MG63 (cell line): ENCODE results near the gene MYL3. TPM values are rescaled to one million over a fixed set of nuclear protein-coding genes. Genes with fewer than 3 reads are reported as not detected.
A peak's percentile ranks its signal among the peaks of the same experiment; 100 is the strongest.
"Not testable (repeated sequence)": the region's sequence is repeated elsewhere in the genome, so short reads cannot be mapped to it uniquely, and the experiment has no call there.

ENCODE experiments used
- DNase-seq: peaks from one replicate; pipeline ENCODE4 v3.0.0-alpha.2; 2020
- H3K27me3 ChIP-seq: fragments of 250-450 bp; sonication (Bioruptor Pico); 2 replicates; pipeline ENCODE4 v1.5.1; 2020; ENCODE audit warnings: mild to moderate bottlenecking, moderate library complexity
- H3K36me3 ChIP-seq: fragments of 250-450 bp; sonication (Bioruptor Pico); 2 replicates; pipeline ENCODE4 v1.5.1; 2020; ENCODE audit warnings: mild to moderate bottlenecking, moderate library complexity
- H3K4me3 ChIP-seq: fragments of 250-450 bp; sonication (Bioruptor Pico); 2 replicates; pipeline ENCODE4 v1.5.1; 2020; ENCODE audit warnings: mild to moderate bottlenecking, moderate library complexity
- H3K9me3 ChIP-seq: fragments of 250-450 bp; sonication (Bioruptor Pico); 2 replicates; pipeline ENCODE4 v1.5.1; 2020; ENCODE audit warnings: mild to moderate bottlenecking, moderate library complexity
- total RNA-seq: library from RNA; depleted of rRNA; stranded (reverse); fragments of >200 nt; shearing (Covaris generic); gene quantifications from 2 replicates; pipeline ENCODE4 v1.2.3, GENCODE V29; 2014; ENCODE audit warnings: low replicate concordance; rRNA removed

The MYL3 gene
- not detected in 2 replicates for total RNA-seq

- H3K9me3 ChIP-seq: no peaks in the 10 kb centered on the region
- H3K27me3 ChIP-seq: no peaks in the 10 kb centered on the region
- no peaks in the 10 kb centered on the region for H3K36me3 ChIP-seq
- H3K4me3 ChIP-seq: no peak within 1 kb of the TSS
- no peak for DNase-seq
Measured at GRCh38 chr3:46863261-46863782, at the start of gene MYL3. Gene MYL3, minus strand, starts transcription at chr3:46863444. Its CDS starts 54 bp downstream, at chr3:46863390.

DNA sequence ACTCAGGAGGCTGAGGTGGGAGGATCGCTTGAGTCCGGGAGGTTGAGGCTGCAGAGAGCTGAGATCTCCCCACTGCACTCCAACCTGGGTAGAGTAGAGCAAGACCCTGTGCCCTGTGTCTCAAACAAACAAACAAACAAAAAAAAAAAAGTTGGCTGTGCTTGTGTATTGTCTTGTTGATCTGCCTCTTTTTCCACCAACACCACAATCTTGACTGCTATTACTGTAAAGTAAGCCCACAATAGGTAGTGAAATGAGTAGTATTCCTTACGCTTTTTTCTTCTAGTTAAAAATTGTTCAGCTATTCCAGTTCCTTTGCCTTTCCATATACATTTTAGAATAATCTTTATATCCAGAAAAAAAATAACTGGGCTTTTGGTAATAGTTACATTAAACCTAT, 49.7 kb upstream of the MYL3 start:
- Histone ChIP-seq H3K27me3 (no peaks in the 10 kb centered on the region), H3K4me3 (no peak overlapping the region), H3K9me3 (peaks cover 2% of the 10 kb centered on the region; the same call in 1 of the 2 replicates), H3K36me3 (peaks cover 11% of the 10 kb centered on the region)
- DNase-seq: no peak

DNA sequence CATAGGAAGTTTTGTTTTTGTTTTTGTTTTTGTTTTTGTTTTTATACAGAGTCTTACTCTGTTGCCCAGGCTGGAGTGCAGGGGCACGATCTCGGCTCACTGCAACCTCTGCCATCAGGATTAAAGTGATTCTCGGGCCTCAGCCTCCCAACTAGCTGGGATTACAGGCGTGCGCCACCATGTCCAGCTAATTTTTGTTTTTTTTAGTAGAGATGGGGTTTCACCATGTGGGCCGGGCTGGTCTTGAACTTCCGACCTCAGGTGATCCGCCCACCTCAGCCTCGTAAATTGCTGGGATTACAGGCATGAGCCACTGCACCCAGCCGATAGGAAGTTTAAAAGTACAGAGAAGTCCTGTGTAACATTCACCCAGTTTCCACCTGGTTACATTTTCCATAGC, 47.7 kb upstream of the MYL3 start:
- not testable (repeated sequence) for H3K36me3 ChIP-seq, H3K27me3 ChIP-seq

DNA sequence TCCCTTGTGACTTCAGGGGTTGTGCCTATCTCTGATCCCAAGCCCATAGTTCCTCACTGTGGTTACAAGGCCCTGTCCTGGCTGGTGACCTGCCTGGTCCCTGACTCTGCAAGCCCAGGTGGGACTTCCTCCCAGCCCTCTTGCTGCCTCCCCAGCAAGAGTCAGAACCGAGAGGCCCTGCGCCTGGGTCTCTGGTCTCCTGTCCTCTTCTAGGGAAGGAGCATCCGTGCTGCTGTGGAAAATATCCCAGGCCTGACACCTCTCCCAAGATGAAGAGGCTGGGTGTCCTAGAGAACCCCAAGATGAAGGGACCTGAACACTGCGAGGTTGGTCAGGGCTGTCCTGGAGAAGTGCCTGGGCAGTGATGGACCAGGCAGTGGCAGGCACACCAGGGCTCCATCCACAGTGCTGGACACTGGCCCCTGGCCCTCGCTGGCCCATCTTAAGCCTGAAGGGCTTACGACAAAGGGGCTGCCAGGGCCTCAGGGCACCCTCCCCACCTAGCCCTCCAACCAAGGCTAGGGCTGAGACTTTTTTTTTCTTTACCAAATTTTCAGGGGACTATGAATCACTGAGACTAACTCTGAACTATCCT, 47.0 kb upstream of the MYL3 start:
- no peak for DNase-seq

More for the DNA sequence above, 47.7 kb upstream of the MYL3 start:
- not testable (repeated sequence) for DNase-seq, H3K4me3 ChIP-seq, H3K9me3 ChIP-seq

DNA sequence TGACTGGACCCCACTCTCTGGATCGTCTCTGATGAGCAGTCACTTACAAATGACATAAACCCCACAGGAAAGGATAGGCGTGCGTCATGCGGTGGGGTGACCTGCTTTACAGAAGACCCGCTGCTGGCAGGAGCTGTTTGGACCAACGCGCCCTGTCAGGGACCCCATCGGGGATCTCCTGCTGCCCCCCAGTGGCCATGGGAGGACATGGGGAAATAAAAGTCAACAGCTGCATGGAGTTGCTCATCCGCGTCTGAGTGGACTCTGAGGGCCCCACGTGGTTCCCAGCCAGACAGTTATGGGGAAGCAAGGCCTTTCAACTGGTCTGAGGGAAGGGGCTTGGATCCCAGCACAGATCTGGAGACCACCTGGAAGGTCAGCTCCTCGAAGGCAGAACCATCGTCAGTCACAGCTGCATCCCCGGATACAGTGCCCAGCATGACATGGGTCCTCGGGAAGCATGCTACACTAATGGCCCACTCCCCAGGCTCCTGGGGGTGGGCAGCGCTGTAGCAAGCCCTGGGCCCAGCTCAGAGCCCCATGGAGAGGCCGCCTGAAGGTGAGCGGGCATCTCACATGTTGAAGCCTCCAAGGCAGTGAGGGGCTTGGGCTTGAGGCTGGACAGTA, 46.4 kb upstream of the MYL3 start:
- no peak overlapping the region for H3K4me3 ChIP-seq
- DNase-seq: peak; percentile 78
- H3K36me3 ChIP-seq: no peaks in the 10 kb centered on the region
- H3K9me3 ChIP-seq: no peaks in the 10 kb centered on the region
- H3K27me3 ChIP-seq: no peaks in the 10 kb centered on the region

More for the DNA sequence above, 47.0 kb upstream of the MYL3 start:
- Histone ChIP-seq H3K9me3 (no peaks in the 10 kb centered on the region), H3K27me3 (no peaks in the 10 kb centered on the region), H3K36me3 (no peaks in the 10 kb centered on the region), H3K4me3 (no peak overlapping the region)

- no peaks in the 10 kb centered on the region for H3K9me3 ChIP-seq
Measured at GRCh38 chr3:46908986-46909534, 45.8 kb upstream of the MYL3 start.

DNA sequence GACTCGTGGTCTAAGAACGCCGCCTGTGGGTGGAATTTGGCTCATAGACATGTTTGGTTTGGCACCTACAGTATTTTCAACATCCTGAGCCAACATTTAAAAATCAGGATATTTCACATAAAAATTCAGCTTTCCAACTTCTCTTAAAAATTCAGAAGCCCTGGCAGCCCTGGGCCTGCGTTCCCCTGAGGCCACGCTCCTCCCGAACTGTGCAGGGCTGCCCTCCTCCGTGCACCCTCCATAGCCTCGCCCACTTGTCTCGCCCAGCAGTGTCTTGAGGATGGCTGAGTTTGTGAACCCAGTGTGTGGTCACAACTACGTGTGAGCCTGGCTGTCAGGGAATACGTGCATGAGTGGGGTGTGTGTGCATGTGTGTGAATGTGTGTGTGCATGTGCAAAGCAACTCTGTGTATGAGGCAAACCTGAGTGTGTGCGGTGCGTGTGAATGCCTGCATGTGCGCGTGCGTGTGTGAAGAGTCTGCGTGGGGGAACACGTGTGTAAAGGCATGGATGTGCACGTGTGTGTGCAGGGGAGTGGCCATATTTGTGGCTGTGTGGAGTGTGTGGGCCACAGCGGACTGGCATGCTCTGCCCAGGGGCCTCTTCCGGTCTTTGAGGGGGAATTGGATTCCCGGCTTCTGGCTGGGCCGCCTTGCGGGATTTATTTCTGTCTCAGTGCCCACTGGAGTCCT, 45.2 kb upstream of the MYL3 start:
- no peaks in the 10 kb centered on the region for H3K27me3 ChIP-seq
- no peaks in the 10 kb centered on the region for H3K36me3 ChIP-seq
- no peak overlapping the region for H3K4me3 ChIP-seq
- peak; percentile 10 for DNase-seq
- no peaks in the 10 kb centered on the region for H3K9me3 ChIP-seq

More at GRCh38 chr3:46908986-46909534, 45.8 kb upstream of the MYL3 start:
- DNase-seq: no peak
- Histone ChIP-seq H3K4me3 (no peak overlapping the region), H3K36me3 (no peaks in the 10 kb centered on the region), H3K27me3 (no peaks in the 10 kb centered on the region)

GRCh38 chr3:46907960-46908293, 44.7 kb upstream of the MYL3 start:
- H3K36me3 ChIP-seq: no peaks in the 10 kb centered on the region

DNA sequence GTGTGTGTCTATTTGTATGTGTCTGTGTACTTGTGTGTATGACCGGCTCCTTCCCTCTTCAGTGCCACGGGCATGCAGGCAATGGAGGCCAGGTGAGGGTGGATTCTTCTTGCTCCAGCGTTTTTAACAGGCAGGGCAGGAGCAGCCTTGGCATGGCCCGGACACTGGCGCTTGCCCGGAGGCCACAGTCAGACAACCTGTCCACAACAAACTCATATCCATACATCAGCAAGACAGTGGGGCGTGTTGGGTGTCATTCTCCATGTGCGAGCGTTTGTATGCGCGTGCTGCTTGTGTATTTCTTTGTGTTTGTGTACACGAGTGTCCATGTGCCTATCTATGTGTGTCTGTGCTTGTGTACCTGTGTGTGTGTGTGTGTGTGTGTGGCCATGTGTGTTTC, 44.0 kb upstream of the MYL3 start:
- DNase-seq: no peak
- H3K36me3 ChIP-seq: no peaks in the 10 kb centered on the region
- H3K4me3 ChIP-seq: no peak overlapping the region
- H3K27me3 ChIP-seq: no peaks in the 10 kb centered on the region
- no peaks in the 10 kb centered on the region for H3K9me3 ChIP-seq

More at GRCh38 chr3:46907960-46908293, 44.7 kb upstream of the MYL3 start:
- H3K4me3 ChIP-seq: no peak overlapping the region
- no peaks in the 10 kb centered on the region for H3K9me3 ChIP-seq
- H3K27me3 ChIP-seq: no peaks in the 10 kb centered on the region
- DNase-seq: no peak

GRCh38 chr3:46906471-46907058, 43.3 kb upstream of the MYL3 start:
- H3K27me3 ChIP-seq: no peaks in the 10 kb centered on the region
- H3K9me3 ChIP-seq: no peaks in the 10 kb centered on the region
- H3K4me3 ChIP-seq: no peak overlapping the region
- no peak for DNase-seq
- H3K36me3 ChIP-seq: no peaks in the 10 kb centered on the region

- Histone ChIP-seq H3K27me3 (no peaks in the 10 kb centered on the region), H3K4me3 (no peak overlapping the region), H3K36me3 (no peaks in the 10 kb centered on the region), H3K9me3 (no peaks in the 10 kb centered on the region)
- DNase-seq: no peak
Measured at GRCh38 chr3:46905661-46906451, 42.6 kb upstream of the MYL3 start.

DNA sequence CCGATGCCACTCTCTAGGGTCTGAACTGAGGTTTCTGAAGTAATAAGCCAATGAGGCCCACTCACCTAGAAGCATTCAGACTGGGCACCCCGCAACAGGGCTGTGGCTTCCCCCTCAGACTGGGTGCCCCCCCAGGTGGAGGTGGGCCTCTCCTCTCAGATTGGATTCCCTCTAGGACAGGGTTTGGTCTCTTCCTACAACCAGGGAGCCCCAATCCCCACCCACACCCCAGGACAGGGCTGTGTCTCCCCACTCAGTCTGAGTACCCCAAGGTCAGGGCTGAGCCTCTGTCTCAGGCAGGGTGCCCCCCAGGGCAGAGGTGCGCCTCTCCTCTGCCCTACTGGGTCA, 41.9 kb upstream of the MYL3 start:
- H3K4me3 ChIP-seq: no peak overlapping the region
- H3K9me3 ChIP-seq: no peaks in the 10 kb centered on the region
- H3K27me3 ChIP-seq: no peaks in the 10 kb centered on the region
- no peak for DNase-seq
- no peaks in the 10 kb centered on the region for H3K36me3 ChIP-seq

DNA sequence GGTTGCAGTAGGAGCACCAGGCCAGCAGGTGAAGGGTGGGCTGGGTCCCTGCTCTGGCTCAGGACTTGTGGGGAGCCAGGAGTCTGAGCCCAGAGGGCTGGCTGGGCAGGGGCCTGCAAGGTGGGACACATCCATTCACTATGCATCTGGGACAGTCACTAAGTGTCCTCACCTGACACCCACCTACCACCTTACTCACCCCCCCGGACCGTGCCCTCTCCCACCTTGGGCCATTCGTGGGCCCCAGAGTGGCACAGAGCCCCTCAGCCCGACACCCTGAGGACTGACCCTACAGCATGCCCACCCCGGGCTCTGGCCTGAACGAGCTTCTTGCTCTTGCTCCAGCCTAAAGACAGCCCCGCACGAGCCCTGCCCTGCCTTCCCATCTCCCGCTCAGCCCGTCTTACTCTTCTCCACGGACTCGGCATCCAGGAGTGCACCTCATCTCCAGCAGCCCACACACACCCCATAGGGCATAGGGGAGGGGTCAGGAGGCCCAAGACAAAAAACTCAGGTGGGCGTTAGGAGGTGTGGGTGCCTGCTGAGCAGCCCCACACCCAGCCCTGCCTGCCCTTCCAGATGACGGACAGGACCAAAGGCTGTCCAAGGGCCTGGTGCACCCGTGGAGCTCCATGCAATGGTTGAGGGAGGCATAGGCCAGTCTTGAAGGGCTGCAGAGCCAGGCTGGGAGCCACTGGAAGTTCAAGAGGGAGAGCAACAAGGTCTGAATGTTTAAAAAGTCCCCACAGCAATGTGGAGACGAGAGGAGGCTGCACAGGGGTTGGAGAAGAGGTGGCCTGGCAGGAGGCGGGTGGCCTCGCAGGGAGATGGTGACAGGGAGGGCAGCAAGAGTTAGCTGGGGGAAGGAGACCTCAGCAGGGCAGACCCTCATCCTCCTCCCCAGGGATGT, 41.3 kb upstream of the MYL3 start:
- no peak for DNase-seq
- Histone ChIP-seq H3K9me3 (no peaks in the 10 kb centered on the region), H3K4me3 (no peak overlapping the region), H3K27me3 (no peaks in the 10 kb centered on the region), H3K36me3 (no peaks in the 10 kb centered on the region)

DNA sequence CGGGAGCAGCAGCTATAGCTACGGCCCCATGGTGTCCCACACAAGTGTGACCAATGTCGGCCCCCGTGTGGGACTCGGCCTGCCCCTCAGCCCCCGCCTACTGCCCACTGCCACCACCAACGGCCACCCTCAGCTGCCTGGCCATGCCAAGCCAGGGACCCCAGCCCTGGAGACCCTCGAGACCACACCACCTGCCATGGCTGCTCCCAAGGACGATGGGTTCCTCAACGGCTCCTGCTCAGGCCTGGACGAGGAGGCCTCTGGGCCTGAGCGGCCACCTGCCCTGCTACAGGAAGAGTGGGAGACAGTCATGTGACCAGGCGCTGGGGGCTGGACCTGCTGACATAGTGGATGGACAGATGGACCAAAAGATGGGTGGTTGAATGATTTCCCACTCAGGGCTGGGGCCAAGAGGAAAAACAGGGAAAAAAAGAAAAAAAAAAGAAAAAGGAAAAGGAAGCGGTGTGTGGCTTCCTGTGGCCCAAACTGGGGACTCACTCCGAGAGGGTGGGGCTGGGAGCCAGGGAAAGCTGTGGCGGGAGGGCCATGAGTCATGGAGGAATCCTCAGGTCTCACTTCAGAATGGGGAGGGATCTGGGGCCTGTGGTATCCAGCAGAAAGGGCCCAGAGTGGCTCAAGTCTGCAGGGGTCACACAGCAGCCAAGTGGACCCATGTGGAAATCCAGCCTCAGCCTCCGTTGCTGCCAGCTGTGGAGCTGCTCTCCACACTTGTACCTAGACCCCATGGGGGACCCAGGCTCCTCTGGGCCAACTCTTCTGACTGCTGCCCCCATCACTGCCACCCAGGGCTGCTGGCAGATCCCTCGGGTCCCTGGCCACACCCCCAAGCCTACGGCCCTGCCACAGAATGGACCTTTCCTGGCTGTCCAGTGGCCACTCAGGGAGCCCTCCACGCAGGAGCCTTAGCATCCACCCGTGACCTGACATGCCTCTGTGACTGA, 40.4 kb upstream of the MYL3 start:
- Histone ChIP-seq H3K36me3 (no peaks in the 10 kb centered on the region), H3K9me3 (no peaks in the 10 kb centered on the region), H3K27me3 (no peaks in the 10 kb centered on the region), H3K4me3 (no peak overlapping the region)
- DNase-seq: peak; percentile 58
